ENCODE results near the gene KIRREL3.

GRCh38 chr11:126521196-126521595 lies 479.4 kb downstream of the KIRREL3 start:
- TF ChIP-seq EP300 (IDR thresholded peaks at IDR 0.05; ENCODE audit: low read length) (no peak), SREBF2 (CRISPR knock-in tag; IDR thresholded peaks at IDR 0.05) (no peak), RAD21 (CRISPR knock-in tag; conservative IDR thresholded peaks at IDR 0.05 in 1 of 2, IDR thresholded peaks at IDR 0.05 in 1 of 2) (no peak), CREB1 (IDR thresholded peaks at IDR 0.05) (no peak), CREB1 (CRISPR knock-in tag; IDR thresholded peaks at IDR 0.05) (no peak), ATF3 (IDR thresholded peaks at IDR 0.05) (no peak), ATF3 (CRISPR knock-in tag; conservative IDR thresholded peaks at IDR 0.05) (no peak), LCOR (CRISPR knock-in tag; IDR thresholded peaks at IDR 0.05) (no peak), DNMT1 (IDR thresholded peaks at IDR 0.05) (no peak), IRF1 (CRISPR knock-in tag; IDR thresholded peaks at IDR 0.05; ENCODE audit: borderline replicate concordance) (no peak)

Data from K562 (cell line).